K562 (cell line): ENCODE results near the gene TLX2. TPM values are rescaled to one million over a fixed set of nuclear protein-coding genes. Genes with fewer than 3 reads are reported as not detected.
A peak's percentile ranks its signal among the peaks of the same experiment; 100 is the strongest.

Experiments used
- EP400 ChIP-seq: fragments of 450-650 bp; IDR thresholded peaks from 2 replicates; pipeline ENCODE4 v1.6.1; 2017; ENCODE audit warnings: antibody characterized with exemption, mild to moderate bottlenecking, moderate library complexity
- GATAD2B ChIP-seq: fragments of 450-650 bp; IDR thresholded peaks from 2 replicates; pipeline ENCODE4 v1.6.1; 2017; ENCODE audit warnings: mild to moderate bottlenecking, borderline replicate concordance
- HNRNPK ChIP-seq: fragments of 200-400 bp; formaldehyde crosslinking; IDR thresholded peaks from one replicate; pipeline ENCODE4 v1.6.1; 2018; ENCODE audit warnings: mild to moderate bottlenecking, low read depth, low read length; ENCODE audit not compliant: poor library complexity, severe bottlenecking
- KDM1A ChIP-seq, 2 experiments: fragments of 450-650 bp; IDR thresholded peaks; 2 replicates each; pipeline ENCODE4 v1.6.1; 2016; ENCODE audit warnings: mild to moderate bottlenecking in 2 of 2
- KHSRP ChIP-seq: fragments of 450-650 bp; IDR thresholded peaks from 2 replicates; pipeline ENCODE4 v1.6.1; 2017
- MAFG ChIP-seq: fragments of 450-650 bp; conservative IDR thresholded peaks from 2 replicates; pipeline ENCODE4 v1.6.1; 2016; ENCODE audit warnings: missing genetic modification characterization, missing compliant biosample characterization
- MAZ ChIP-seq, 2 experiments: fragments of 450-650 bp in 1 of 2; sonication (generic) in 1 of 2; formaldehyde crosslinking; IDR thresholded peaks in 1 of 2; conservative IDR thresholded peaks in 1 of 2; 2 replicates each; pipeline versions ENCODE4 v1.4.0 to v1.5.0; 2020; ENCODE audit warnings: mild to moderate bottlenecking in 1 of 2, missing genetic modification reagents in 1 of 2
- MEF2D ChIP-seq: conservative IDR thresholded peaks from 2 replicates; pipeline ENCODE4 v1.6.1; 2016; ENCODE audit warnings: low read depth, missing genetic modification characterization, missing compliant biosample characterization
- MNT ChIP-seq, 2 experiments: fragments of 450-650 bp; conservative IDR thresholded peaks; 2 replicates each; pipeline ENCODE4 v1.6.1; 2017; ENCODE audit warnings: mild to moderate bottlenecking in 2 of 2, moderate library complexity in 2 of 2
- POLR3G ChIP-seq: IDR thresholded peaks from 2 replicates; pipeline ENCODE4 v1.6.1; 2011; ENCODE audit not compliant: insufficient read length, insufficient replicate concordance; ENCODE audit errors: extremely low read depth
- PURB ChIP-seq: sonication (generic); formaldehyde crosslinking; IDR thresholded peaks from 2 replicates; pipeline ENCODE4 v1.9.0; 2021; ENCODE audit warnings: low read depth, mild to moderate bottlenecking, missing genetic modification reagents
- RFX5 ChIP-seq: IDR thresholded peaks from 2 replicates; pipeline ENCODE4 v1.6.1; 2011; ENCODE audit warnings: low read depth, mild to moderate bottlenecking, improper control_type of control experiment, low read length
- SLC30A9 ChIP-seq: fragments of 250-450 bp; sonication (Bioruptor Pico); IDR thresholded peaks from 2 replicates; pipeline ENCODE4 v1.8.0; 2022; ENCODE audit warnings: mild to moderate bottlenecking, moderate library complexity
- ZBTB11 ChIP-seq, 3 experiments: fragments of 200-800 bp in 1 of 3; fragments of 250-450 bp in 1 of 3; fragments of 450-650 bp in 1 of 3; sonication (Bioruptor Pico) in 1 of 3; sonication (Bioruptor generic) in 1 of 3; formaldehyde crosslinking in 1 of 3; IDR thresholded peaks; 2 replicates each; pipeline versions ENCODE4 v1.6.1 to v1.8.0; 2016 to 2022; ENCODE audit warnings: mild to moderate bottlenecking in 2 of 3, missing genetic modification characterization in 2 of 3, missing compliant biosample characterization in 1 of 3, moderate library complexity in 1 of 3
- ZNF184 ChIP-seq: sonication (generic); formaldehyde crosslinking; IDR thresholded peaks from 2 replicates; pipeline ENCODE4 v1.5.0; 2020; ENCODE audit warnings: missing genetic modification reagents
- ZNF263 ChIP-seq: sonication (generic); formaldehyde crosslinking; IDR thresholded peaks from 2 replicates; pipeline ENCODE4 v1.8.0; 2022; ENCODE audit warnings: mild to moderate bottlenecking, missing genetic modification reagents, borderline replicate concordance
- polyA plus RNA-seq, 8 experiments: library from polyadenylated mRNA; depleted of rRNA in 4 of 8; stranded (reverse) in 5 of 8; unstranded in 3 of 8; fragments of >200 nt; fragmentation: Nextera tagmentation in 2 of 8; fragmentation: Illumina TruSeq in 1 of 8; extraction: Ambion mirVana in 2 of 8; extraction: Trizol in 1 of 8; gene quantifications; 2 replicates each; pipeline versions ENCODE4 v1.2.1 to v1.2.3, GENCODE V29; 2011 to 2014; ENCODE audit warnings: inconsistent platforms in 1 of 8, missing spikeins in 1 of 8
- total RNA-seq, 7 experiments: library from RNA; depleted of rRNA in 6 of 7; stranded (reverse); fragments of >200 nt in 6 of 7; fragmentation: Illumina TruSeq in 2 of 7; extraction: Trizol in 2 of 7; gene quantifications; 2 replicates each; pipeline versions ENCODE4 v1.2.1 to v1.2.3, GENCODE V29; 2011 to 2021; ENCODE audit warnings: low replicate concordance in 1 of 7
- TF ChIP-seq, protein P1 (sequence below): sonication (generic); formaldehyde crosslinking; IDR thresholded peaks from 2 replicates; pipeline ENCODE4 v1.8.1; 2022; ENCODE audit warnings: missing genetic modification reagents
- TF ChIP-seq, protein P2 (sequence below): IDR thresholded peaks from 2 replicates; pipeline ENCODE4 v1.6.1; 2012; ENCODE audit warnings: low read depth, low read length, improper control_type of control experiment, borderline replicate concordance

Gene TLX2
- total and polyA plus RNA-seq, 9 of the 15 experiments (the other 6 are each of a cell fraction or from before 2014, with no cell fraction given) = not detected

DNA sequence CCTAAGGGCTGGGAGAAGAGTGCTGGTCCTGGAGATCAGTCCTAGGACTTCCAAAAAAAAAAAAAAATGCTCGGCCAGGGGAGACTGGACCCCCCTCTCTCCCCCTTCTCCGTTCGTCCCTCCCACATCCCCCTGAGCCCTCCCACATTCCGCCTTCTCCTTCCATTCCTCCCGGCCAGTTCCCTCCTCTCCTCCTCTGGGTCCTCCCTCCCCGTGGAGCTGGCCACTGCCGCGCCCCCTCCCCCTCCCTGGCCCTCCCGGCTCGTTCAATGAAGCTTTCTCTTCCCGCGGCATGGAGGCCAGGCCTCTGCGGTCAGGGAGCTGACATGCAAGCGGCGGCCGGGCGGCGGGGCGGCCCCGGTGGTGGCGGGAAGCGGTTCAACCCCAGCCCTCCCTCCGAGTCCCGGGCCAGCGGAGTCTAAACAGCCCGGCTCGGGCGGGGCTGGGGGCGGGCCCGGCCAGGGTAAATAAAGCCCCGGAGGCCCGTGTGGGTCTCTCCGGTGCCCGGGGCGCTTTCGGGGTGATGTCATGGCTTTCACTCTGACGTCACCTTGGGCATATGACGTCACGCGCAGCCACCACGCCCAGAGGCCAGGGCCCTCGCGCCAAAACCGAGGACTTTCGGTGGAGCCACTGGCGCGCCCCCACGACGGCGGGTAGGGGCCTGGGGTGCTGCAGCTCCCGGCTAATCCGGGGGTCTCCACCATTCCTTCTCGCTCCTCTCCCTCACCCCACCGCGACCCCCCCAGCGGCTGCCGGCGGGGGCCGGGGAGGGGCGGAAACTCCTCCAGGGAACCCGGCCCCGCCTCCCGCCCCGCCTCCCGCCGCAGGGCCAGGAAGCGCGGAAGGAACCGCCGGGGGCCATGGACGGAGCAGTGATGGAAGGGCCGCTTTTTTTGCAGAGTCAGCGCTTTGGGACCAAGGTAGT, 39.9 kb downstream of the TLX2 start, which contains the start of the genes DOK1 and LOXL3 (continued):
- peak; percentile 30 to 74; a peak in 3 of 4 replicates for TF ChIP-seq MNT (conservative IDR thresholded peaks at IDR 0.05)
- TF ChIP-seq KDM1A (IDR thresholded peaks at IDR 0.05) = no peak; a peak in 2 of 4 replicates
- no peak for TF ChIP-seq HNRNPK
- TF ChIP-seq ZNF184 = no peak
- no peak for TF ChIP-seq SLC30A9 (CRISPR knock-in tag)
- no peak for TF ChIP-seq PURB (CRISPR knock-in tag)
- TF ChIP-seq POLR3G = no peak
- TF ChIP-seq, protein P1, sequence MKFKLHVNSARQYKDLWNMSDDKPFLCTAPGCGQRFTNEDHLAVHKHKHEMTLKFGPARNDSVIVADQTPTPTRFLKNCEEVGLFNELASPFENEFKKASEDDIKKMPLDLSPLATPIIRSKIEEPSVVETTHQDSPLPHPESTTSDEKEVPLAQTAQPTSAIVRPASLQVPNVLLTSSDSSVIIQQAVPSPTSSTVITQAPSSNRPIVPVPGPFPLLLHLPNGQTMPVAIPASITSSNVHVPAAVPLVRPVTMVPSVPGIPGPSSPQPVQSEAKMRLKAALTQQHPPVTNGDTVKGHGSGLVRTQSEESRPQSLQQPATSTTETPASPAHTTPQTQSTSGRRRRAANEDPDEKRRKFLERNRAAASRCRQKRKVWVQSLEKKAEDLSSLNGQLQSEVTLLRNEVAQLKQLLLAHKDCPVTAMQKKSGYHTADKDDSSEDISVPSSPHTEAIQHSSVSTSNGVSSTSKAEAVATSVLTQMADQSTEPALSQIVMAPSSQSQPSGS = peak; percentile 86; the same call in 1 of the 2 replicates
- TF ChIP-seq, protein P2, sequence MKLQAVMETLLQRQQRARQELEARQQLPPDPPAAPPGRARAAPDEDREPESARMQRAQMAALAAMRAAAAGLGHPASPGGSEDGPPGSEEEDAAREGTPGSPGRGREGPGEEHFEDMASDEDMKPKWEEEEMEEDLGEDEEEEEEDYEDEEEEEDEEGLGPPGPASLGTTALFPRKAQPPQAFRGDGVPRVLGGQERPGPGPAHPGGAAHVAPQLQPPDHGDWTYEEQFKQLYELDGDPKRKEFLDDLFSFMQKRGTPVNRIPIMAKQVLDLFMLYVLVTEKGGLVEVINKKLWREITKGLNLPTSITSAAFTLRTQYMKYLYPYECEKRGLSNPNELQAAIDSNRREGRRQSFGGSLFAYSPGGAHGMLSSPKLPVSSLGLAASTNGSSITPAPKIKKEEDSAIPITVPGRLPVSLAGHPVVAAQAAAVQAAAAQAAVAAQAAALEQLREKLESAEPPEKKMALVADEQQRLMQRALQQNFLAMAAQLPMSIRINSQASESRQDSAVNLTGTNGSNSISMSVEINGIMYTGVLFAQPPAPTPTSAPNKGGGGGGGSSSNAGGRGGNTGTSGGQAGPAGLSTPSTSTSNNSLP = no peak
- TF ChIP-seq GATAD2B = peak; percentile 43; the same call in 1 of the 2 replicates
- peak; percentile 74; the same call in 1 of the 2 replicates for TF ChIP-seq EP400
- peak; percentile 55; the same call in 1 of the 2 replicates for TF ChIP-seq RFX5
- peak; percentile 99 for TF ChIP-seq KHSRP
- TF ChIP-seq MEF2D (tag) = no peak
- peak; percentile 27; the same call in 1 of the 2 replicates for TF ChIP-seq ZNF263 (CRISPR knock-in tag)
- peak; percentile 87 to 97 for TF ChIP-seq MAZ (CRISPR knock-in tag; conservative IDR thresholded peaks at IDR 0.05 in 1 of 2, IDR thresholded peaks at IDR 0.05 in 1 of 2)
- peak in 1 of 3 experiments; percentile 57; a peak in 2 of 6 replicates for TF ChIP-seq ZBTB11 (CRISPR knock-in tag; IDR thresholded peaks at IDR 0.05)
- peak; percentile 99 for TF ChIP-seq MAFG
